ENCODE data around the gene WDR26.
A peak's percentile ranks its signal among the peaks of the same experiment; 100 is the strongest.
"Not testable (repeated sequence)": the region's sequence is repeated elsewhere in the genome, so short reads cannot be mapped to it uniquely, and the experiment has no call there.

The WDR26 gene

DNA sequence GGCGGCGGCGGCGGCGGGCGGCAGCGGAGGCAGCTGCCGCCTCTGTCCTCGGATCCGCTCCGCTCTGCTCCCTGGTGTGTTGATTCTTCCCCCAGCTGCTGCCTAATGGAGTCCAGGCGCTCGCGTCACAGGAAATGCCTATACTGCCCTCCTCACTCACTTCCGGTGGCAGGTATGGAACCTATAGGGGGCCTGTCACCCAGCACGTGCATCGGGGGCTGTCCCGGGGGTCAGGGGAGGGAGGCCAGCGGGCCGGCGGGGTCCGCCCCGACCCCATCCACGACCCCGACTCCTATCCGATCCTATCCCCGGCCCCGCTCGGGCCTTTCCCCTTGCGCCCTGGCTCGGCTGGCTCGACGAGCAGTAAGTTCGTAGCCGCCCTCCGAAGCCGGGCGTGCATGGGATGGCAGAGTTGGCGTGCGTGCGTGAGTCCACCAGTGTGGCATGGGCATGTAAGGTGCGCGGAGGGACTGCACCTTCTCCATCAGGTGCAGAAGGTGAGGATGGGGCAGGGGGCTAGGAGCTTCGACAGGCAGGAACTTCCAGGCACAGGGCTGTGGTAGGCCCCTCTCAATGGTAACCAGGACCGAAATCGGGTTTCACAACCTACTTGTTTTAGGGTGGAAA is at the start of gene WDR26:
Gene WDR26, minus strand, starts transcription at position 107 of the 627 bp plus-strand sequence.
- peak; percentile 78 to 81 for DNase-seq

- DNase-seq, result not testable (repeated sequence)
Observed at GRCh38 chr1:224483206-224483605, 48.6 kb upstream of the WDR26 start.

GRCh38 chr1:224482619-224483018 is 48.0 kb upstream of the WDR26 start:
- DNase-seq, result no peak

GRCh38 chr1:224481601-224482000 is 47.0 kb upstream of the WDR26 start:
- no peak for DNase-seq

- not testable (repeated sequence) for DNase-seq
Observed at GRCh38 chr1:224480888-224481459, 46.4 kb upstream of the WDR26 start.

DNA sequence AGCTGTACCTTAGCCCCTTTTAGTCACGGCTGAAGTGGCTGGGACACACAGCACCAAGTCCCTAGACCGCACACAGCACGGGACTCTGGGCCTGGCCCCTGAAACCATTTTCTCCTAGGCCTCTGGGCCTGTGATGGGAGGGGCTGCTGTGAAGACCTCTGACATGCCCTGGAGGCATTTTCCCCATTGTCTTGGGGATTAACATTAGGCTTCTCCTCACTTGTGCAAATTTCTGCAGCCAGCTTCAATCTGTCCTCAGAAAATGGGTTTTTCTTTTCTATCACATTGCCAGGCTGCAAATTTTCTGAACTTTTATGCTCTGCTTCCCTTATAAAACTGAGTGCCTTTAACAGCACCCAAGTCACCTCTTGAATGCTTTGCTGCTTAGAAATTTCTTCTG is 45.6 kb upstream of the WDR26 start:
- DNase-seq, result not testable (repeated sequence)

GRCh38 chr1:224472806-224473205 is 38.2 kb upstream of the WDR26 start:
- DNase-seq, result no peak

- DNase-seq, result no peak
Observed at GRCh38 chr1:224466154-224466553, 31.6 kb upstream of the WDR26 start.

GRCh38 chr1:224459966-224460365 is 25.4 kb upstream of the WDR26 start:
- no peak for DNase-seq

GRCh38 chr1:224458996-224459395 is 24.4 kb upstream of the WDR26 start:
- DNase-seq, result no peak

- no peak for DNase-seq
Observed at GRCh38 chr1:224458296-224458695, 23.7 kb upstream of the WDR26 start.

DNA sequence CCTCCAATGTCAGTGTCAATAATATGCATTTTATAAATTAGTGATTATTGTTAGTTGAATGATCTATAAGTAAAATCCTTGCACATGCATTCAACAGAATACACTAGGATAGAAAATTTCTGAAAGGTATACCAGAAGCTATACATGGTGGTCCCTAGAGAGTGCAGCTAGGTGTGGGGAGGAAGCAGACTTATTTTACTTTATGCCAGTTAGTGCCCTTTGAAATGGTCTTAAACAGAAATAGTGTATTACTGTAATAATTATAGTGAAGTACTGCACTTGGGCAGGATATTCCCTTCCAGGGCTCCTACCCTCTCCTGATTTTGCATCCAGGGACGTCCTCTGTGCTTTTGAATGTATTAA is 23.2 kb upstream of the WDR26 start:
- no peak for DNase-seq

- no peak for DNase-seq
Observed at GRCh38 chr1:224456637-224456953, 22.0 kb upstream of the WDR26 start.

GRCh38 chr1:224454402-224455055 is 19.9 kb upstream of the WDR26 start:
- no peak for DNase-seq

- no peak for DNase-seq
Observed at GRCh38 chr1:224450561-224451350, 16.2 kb upstream of the WDR26 start.

GRCh38 chr1:224450159-224450558 is 15.6 kb upstream of the WDR26 start:
- no peak for DNase-seq

DNA sequence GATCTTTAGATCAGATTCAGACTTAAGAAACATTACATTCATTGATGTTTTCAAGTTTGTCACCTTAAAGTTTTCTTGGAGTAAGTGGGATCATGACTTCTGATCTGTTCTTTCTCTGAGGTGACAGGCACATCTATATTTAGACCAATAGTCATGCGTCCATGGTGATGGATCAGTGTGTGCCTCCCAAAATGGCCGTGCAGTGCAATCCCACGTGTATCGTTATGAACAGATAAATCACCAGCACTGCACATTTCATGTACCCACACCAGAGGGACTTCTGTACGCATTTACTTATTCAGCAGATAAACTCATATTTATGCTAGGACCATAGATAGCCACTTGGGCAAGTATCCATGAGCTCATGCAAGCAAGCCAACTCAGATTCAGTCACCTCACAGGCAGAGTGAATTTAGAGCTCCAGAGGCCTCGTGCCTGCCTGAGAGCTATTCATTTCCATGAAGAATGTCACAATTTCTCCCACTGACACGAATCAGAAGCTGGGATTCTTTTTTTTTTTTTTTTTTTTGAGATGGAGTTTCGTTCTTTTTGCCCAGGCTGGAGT is 13.9 kb upstream of the WDR26 start:
- no peak for DNase-seq

GRCh38 chr1:224447971-224448370 is 13.4 kb upstream of the WDR26 start:
- DNase-seq, result no peak

DNA sequence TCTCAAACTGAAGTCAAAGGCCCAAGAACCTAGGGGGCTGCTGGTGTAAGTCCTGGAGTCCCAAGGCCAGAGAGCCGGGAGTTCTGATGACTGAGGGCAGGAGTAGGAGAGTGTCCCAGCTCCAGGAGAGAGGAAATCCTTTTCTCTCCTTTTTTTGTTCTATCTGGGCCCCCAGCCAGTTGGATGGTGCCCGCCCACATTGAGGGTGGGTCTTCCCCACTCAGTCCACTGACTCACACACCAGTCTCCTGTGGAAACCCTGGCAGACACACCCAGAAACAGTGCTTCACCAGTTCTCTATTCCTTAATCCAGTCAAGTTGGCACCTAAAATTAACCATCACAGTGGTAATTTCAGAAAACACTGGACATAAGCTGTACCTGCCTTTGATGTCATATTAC is 12.7 kb upstream of the WDR26 start:
- no peak for DNase-seq

DNA sequence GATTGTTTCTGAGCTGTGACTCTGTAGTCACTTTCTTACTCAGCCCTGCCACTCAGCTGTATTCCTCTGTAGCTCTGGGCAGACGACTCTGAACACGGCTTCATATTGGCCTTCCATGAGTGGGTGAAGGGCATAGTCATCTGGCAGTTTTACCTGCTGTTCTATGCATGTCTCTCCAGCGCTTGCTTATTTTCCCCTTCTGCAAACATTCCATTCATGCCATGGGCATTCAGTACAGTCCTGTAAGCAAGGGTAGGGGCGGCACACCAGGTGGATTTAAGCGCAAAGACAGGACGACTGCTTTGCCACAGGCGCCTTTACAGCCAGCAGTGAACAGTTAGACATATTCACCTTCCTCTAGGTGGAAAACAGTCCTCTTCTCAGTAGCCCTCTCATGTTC is 4.4 kb upstream of the WDR26 start:
- no peak for DNase-seq

GRCh38 chr1:224435999-224436398 is 1.4 kb upstream of the WDR26 start:
- no peak for DNase-seq

GRCh38 chr1:224435318-224435763 is 744 bp upstream of the WDR26 start:
- DNase-seq, result peak; percentile 7 to 14

Measured in activated CD4-positive, alpha-beta T cell treated with anti-CD3 and anti-CD28 coated beads for 4 hours (primary cell).